Skin of body (tissue), 3 donors: ENCODE measurements around the gene TRIM64C. TPM values are rescaled to one million over a fixed set of nuclear protein-coding genes. Genes with fewer than 3 reads are reported as not detected.
"Not testable (repeated sequence)": the region's sequence is repeated elsewhere in the genome, so short reads cannot be mapped to it uniquely, and the experiment has no call there.

Experiments
- DNase-seq: peaks from one replicate; lab custom pipeline; 2025; lab: John Stamatoyannopoulos, UW
- small RNA-seq: library from RNA; depleted of rRNA; stranded (forward); fragments of <200 nt; gene quantifications from one replicate; pipeline ENCODE3, GENCODE V24; 2014; ENCODE audit warnings: low replicate concordance
- total RNA-seq: library from RNA; depleted of rRNA; stranded (reverse); fragments of >200 nt; gene quantifications from one replicate; pipeline ENCODE4 v1.2.3, GENCODE V29; 2014

TRIM64C gene
- not detected for total RNA-seq

GRCh38 chr11:49059012-49059411, at the start of gene TRIM64C:
Gene TRIM64C, minus strand, starts transcription at chr11:49059112. Its CDS starts 0 bp downstream, at chr11:49059112.
- not testable (repeated sequence) for DNase-seq

DNA sequence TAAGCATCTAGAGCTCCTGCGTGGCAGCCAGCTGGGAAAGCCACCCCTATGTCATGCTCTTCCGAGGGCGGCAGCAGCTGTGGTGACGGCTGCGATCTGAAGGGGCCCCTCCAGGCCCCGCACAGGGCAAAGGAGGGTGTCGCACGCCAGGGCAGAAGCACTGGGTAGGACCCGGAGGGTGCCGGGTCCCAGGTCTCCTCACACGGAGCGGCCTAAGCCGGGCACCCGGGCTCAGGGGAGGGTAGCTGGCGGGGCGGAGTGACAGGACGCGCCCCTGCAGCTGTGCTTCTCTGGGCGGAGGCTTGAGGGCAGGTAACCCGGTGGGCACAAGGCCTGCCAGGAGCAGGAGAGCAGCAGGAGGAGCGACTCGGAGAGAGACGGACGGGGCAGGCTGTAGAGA, 43.4 kb upstream of the TRIM64C start:
- not testable (repeated sequence) for DNase-seq

- not testable (repeated sequence) for DNase-seq
These were observed 11.0 kb upstream of the TRIM64C start for GRCh38 chr11:49069897-49070296.

- DNase-seq, result not testable (repeated sequence)
These were observed 9.1 kb downstream of the TRIM64C start for GRCh38 chr11:49049821-49050220.

- not testable (repeated sequence) for DNase-seq
These were observed 10.7 kb downstream of the TRIM64C start for GRCh38 chr11:49048229-49048628.

DNA sequence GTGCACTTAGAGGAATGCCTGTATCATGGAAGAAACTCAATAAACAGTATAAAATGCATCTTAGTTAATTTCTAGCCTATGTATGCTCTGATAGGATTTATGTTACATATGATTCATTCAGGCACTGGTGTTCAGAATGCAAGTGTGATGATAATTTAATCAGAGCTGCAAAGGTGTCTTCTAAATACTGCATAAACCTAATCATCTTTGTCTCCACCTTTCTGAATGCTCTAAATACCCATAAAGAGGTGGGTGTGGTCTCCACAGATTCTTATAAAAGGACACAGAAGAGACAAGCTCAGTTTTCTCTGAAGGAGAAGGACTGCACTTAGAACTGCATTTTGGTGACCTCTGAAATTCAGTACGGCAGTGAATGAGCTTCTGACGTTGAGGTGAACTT, 30.4 kb downstream of the TRIM64C start, which contains the start of gene TRIM49B:
TRIM49B (plus strand) TSS at position 301 of the 400 bp plus-strand sequence. CDS start 2,777 bp downstream, outside the sequence.
- DNase-seq, result not testable (repeated sequence)

Small RNAs within 50 kb of the gene (small RNA-seq; reads per million reads assigned to genes)
- not detected for gene AC084851.1

Other genes with a start within 250 kb of the TRIM64C start
- gene TRIM51G, start 75.2 kb downstream of the TRIM64C start, total RNA-seq, result not detected
- gene TRIM49B, start 30.3 kb downstream of the TRIM64C start, total RNA-seq, result not detected
- gene FOLH1, start 149.5 kb upstream of the TRIM64C start, total RNA-seq, result 1.5 TPM